GM12874 (cell line): ENCODE results near the gene CBY1.

ENCODE experiments used
- CTCF ChIP-seq: IDR thresholded peaks from 2 replicates; pipeline ENCODE4 v1.5.1; 2011; ENCODE audit warnings: low read depth, mild to moderate bottlenecking, control low read depth, low read length, moderate library complexity; ENCODE audit not compliant: insufficient read depth

Gene CBY1

GRCh38 chr22:38632528-38632927, 23.9 kb upstream of the CBY1 start:
- TF ChIP-seq CTCF, result no peak

- TF ChIP-seq CTCF, result no peak
These were observed 18.2 kb upstream of the CBY1 start for GRCh38 chr22:38638216-38638615.

GRCh38 chr22:38638728-38639127, 17.7 kb upstream of the CBY1 start:
- TF ChIP-seq CTCF, result no peak

GRCh38 chr22:38641476-38642040, 14.9 kb upstream of the CBY1 start:
- TF ChIP-seq CTCF, result no peak

- TF ChIP-seq CTCF, result no peak
These were observed 11.0 kb upstream of the CBY1 start for GRCh38 chr22:38645430-38645829.

- TF ChIP-seq CTCF, result no peak
These were observed 6.5 kb upstream of the CBY1 start for GRCh38 chr22:38649841-38650522.

- TF ChIP-seq CTCF, result no peak
These were observed 3.6 kb upstream of the CBY1 start for GRCh38 chr22:38652859-38653258.

- no peak for TF ChIP-seq CTCF
These were observed 2.7 kb upstream of the CBY1 start for GRCh38 chr22:38653741-38654140.
